Pancreas (tissue), 10 donors: Measurements from ENCODE around the gene INPP4B. TPM values are rescaled to one million over a fixed set of nuclear protein-coding genes. Genes with fewer than 3 reads are reported as not detected.

ENCODE experiments used
- ATAC-seq, 4 donors: fragments of 200-7000 bp; cut with Tn5 transposase; one replicate each; pipeline versions ENCODE4 v1.8.0 to v1.9.1; 2020; ENCODE audit warnings: mild to moderate bottlenecking in 4 of 4, moderate library complexity in 4 of 4
- DNase-seq, 6 donors: peaks; one replicate each; pipeline ENCODE4 v3.0.0-alpha.2; 2020
- FAIRE-seq: peaks from 2 replicates; lab custom pipeline; 2012; peaks lifted over from hg19 to GRCh38; lab: Jason Lieb, UNC
- H3K27ac ChIP-seq, 4 donors: fragments of 200-600 bp; sonication (generic); 1 replicate in 3 of 4; 2 replicates in 1 of 4; pipeline versions ENCODE4 v1.5.0 to v1.8.0; 2020
- H3K27me3 ChIP-seq, 4 donors: fragments of 200-600 bp; one replicate each; pipeline ENCODE4 v1.8.0; 2021
- H3K36me3 ChIP-seq, 3 donors: fragments of 200-600 bp; sonication (generic) in 1 of 3; one replicate each; pipeline versions ENCODE4 v1.5.0 to v1.8.0; 2020 to 2021
- H3K4me1 ChIP-seq, 3 donors: fragments of 200-600 bp; one replicate each; pipeline ENCODE4 v1.8.0; 2021
- H3K4me3 ChIP-seq, 4 donors: fragments of 200-600 bp; sonication (generic) in 2 of 4; one replicate each; pipeline versions ENCODE4 v1.5.0 to v1.8.0; 2020 to 2021
- H3K9me3 ChIP-seq, 4 donors: fragments of 200-600 bp; one replicate each; pipeline ENCODE4 v1.8.0; 2021
- CTCF ChIP-seq, 4 donors: fragments of 200-600 bp; sonication (generic) in 3 of 4; IDR thresholded peaks; one replicate each; pipeline versions ENCODE4 v1.5.0 to v1.8.0; 2021; ENCODE audit warnings: antibody characterized with exemption in 4 of 4
- WGBS, 2 donors: extraction: QIAGEN DNeasy Blood & Tissue Kit; methylation state at CpG; one replicate each; pipeline ENCODE4 v1.1.7; 2013; 5-methylcytosine and 5-hydroxymethylcytosine counted together
- intact Hi-C, 3 donors: fragments of 100-400 bp; cut with DNase I; formaldehyde crosslinking; loops; one replicate each; pipeline versions ENCODE4 v1.11.1 to v1.14.2; 2022
- polyA plus RNA-seq, 2 donors: library from polyadenylated mRNA; stranded (reverse); fragments of 200-250 nt; gene quantifications; one replicate each; pipeline ENCODE4 v1.2.3, GENCODE V29; 2013
- total RNA-seq, 6 donors: library from RNA; stranded (reverse); fragmentation: NEBNext Ultra II Directional in 4 of 6; extraction: Animal tissue kit (Norgen Biotek cat#: 25700) in 4 of 6; gene quantifications; one replicate each; pipeline versions ENCODE4 v1.2.1 to v1.2.4, GENCODE V29; 2021 to 2023
- donor health status: healthy with polysubstance abuse.
- donor health status: DM: no; HTN: no; CAD: no; lungs with moderate emphysema.
- donor health status: DM: no; HTN: no; CAD: no.
- donor health status: control.
- donor health status: control.
- donor health status: Bipolar disorder and iron deficiency.
- donor health status: DM: yes; HTN: yes; CAD: no.
- donor health status: DM: no; HTN: no; CAD: no.
- donor health status: DM: no; HTN: no; CAD: no.
- donor health status: DM: yes; HTN: yes; CAD: no.

Gene INPP4B
- total and polyA plus RNA-seq, 8 donors, result 1.2 to 12.9 (median 5.5) TPM

DNA sequence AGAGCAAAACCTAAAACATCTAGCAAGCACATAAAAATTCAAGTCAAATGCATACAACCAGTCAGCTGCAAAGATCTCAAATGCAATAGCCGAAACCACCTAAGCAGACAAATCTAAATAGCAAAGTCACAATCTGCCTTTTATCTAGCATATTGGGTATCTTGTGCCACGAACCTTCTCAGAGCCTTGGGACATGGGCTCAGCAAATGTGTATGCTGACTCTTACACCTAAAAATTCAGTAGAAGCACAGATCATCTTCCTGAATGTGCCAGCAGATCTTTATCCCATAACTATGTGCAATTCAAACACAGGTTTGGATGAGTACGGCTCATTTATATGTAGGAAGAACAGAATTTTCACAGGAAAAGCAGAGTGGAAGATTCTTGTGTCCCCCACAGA, 492.1 kb downstream of the INPP4B start:
- TF ChIP-seq CTCF (IDR thresholded peaks at IDR 0.05), result no peak
- Histone ChIP-seq H3K36me3 (no peaks in the 10 kb centered on the region), H3K4me1 (peaks cover 7 to 23% (median 10%) of the 10 kb centered on the region in 3 donors), H3K27ac (no peak overlapping the region), H3K4me3 (no peak overlapping the region), H3K27me3 (no peaks in the 10 kb centered on the region), H3K9me3 (no peaks in the 10 kb centered on the region)
- ATAC-seq (no peak), DNase-seq (no peak), FAIRE-seq (no peak)
- WGBS, 2 donors, result 88 to 89% methylated on average over 3 of the region's 3 CpGs
- intact Hi-C loops, result loop anchor here in 2 of 3 donors (10.0 kb wide), 2 partner anchors 351 to 371 kb away; no protein-coding TSS in a partner anchor

DNA sequence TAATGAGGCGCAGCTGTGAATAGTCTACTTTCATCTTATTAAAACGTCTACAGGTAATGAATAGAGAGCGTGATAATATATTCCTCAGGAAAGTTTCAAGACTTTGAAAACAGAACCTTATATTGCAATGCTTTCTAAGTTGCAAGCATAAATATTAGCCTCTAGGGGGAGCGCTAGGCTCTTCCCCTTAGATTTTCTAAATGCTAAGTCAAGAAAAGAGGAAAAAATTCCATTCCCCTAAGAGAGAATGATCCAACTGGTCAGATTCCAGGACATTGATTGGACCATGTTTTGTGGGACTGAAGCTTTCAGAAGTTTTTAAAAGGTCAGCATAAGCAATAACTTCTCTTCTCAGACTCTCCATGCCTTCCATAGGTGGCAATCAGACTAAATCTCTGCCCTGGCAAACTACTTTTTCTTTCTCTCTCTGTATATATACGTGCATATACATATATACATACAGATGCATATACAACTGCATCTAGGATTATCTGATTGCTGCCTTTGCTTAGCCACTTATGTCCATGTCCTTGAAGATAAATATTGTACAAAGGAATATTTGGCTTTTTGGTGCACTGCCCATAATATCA, 492.9 kb downstream of the INPP4B start:
- ATAC-seq, result peak; percentile 42 to 86 (median 78)
- FAIRE-seq, result peak; percentile 84
- no peak for DNase-seq
- Histone ChIP-seq H3K36me3 (no peaks in the 10 kb centered on the region), H3K9me3 (no peaks in the 10 kb centered on the region), H3K4me1 (peaks cover 7 to 27% (median 17%) of the 10 kb centered on the region in 3 donors), H3K27me3 (no peaks in the 10 kb centered on the region), H3K27ac (no peak overlapping the region), H3K4me3 (no peak overlapping the region)
- intact Hi-C loops, result loop anchor here in 2 of 3 donors (10.0 kb wide), 2 partner anchors 352 to 372 kb away; no protein-coding TSS in a partner anchor
- peak; percentile 63 to 83 (median 78) for TF ChIP-seq CTCF (IDR thresholded peaks at IDR 0.05)
- WGBS, 2 donors, result 21 to 22% methylated on average over 5 of the region's 5 CpGs

DNA sequence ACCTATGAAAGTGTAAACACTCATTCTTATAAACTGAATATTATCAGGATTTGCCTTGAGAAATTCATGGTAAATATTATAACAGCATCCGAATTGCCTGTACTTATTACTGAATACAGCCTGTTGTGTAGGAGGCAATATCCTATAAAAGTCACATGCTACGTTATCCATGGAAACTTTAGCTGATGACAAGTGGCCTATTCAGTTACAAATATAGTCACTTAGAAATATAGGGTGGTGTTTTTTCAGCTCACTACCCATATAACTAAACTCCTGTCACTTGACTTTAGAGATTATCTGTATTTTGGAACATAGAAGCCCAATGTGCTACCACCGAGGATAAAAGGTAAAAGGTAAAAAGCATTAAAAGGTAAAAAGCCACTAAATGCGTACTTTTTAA, 493.4 kb downstream of the INPP4B start:
- no peak for FAIRE-seq
- DNase-seq, result no peak
- Histone ChIP-seq H3K27me3 (no peaks in the 10 kb centered on the region), H3K36me3 (no peaks in the 10 kb centered on the region), H3K4me1 (peaks cover 7 to 27% (median 17%) of the 10 kb centered on the region in 3 donors), H3K27ac (no peak overlapping the region), H3K9me3 (no peaks in the 10 kb centered on the region), H3K4me3 (no peak overlapping the region)
- intact Hi-C loops, result loop anchor here in 2 of 3 donors (10.0 kb wide), 2 partner anchors 352 to 372 kb away; no protein-coding TSS in a partner anchor
- no peak for ATAC-seq
- 65 to 71% methylated on average over 4 of the region's 4 CpGs for WGBS, 2 donors
- TF ChIP-seq CTCF (IDR thresholded peaks at IDR 0.05), result no peak

GRCh38 chr4:142351958-142352357, 494.1 kb downstream of the INPP4B start:
- no peaks in the 10 kb centered on the region for H3K36me3 ChIP-seq
- intact Hi-C loops, result loop anchor here in 2 of 3 donors (10.0 kb wide), 2 partner anchors 353 to 373 kb away; no protein-coding TSS in a partner anchor
- TF ChIP-seq CTCF (IDR thresholded peaks at IDR 0.05), result no peak
- DNase-seq (no peak), ATAC-seq (no peak), FAIRE-seq (no peak)
- H3K4me1 ChIP-seq, result peaks cover 7 to 34% (median 20%) of the 10 kb centered on the region in 3 donors
- 81 to 88% methylated on average over 4 of the region's 4 CpGs for WGBS, 2 donors
- H3K9me3 ChIP-seq, result no peaks in the 10 kb centered on the region
- H3K27ac ChIP-seq, result no peak overlapping the region
- no peaks in the 10 kb centered on the region for H3K27me3 ChIP-seq
- no peak overlapping the region for H3K4me3 ChIP-seq

DNA sequence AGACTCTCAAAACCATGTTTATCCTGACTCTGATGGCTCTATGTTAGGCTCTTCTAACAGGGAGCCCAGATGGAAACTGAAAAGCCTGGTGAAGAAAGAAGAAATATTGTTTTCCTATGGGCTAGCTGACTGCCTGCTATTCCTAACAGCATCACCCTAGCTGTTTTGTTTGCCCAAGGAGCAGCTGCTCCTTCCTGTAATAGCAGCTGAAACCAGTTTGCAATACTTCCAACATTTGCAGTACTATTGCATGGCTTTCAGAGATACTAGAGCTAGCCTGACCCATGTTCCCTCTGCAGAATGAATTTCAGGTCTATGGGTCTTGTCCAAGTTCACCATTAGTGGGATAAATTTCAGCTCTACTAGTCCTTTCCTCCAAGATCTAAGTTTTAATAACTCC, 495.2 kb downstream of the INPP4B start:
- H3K27ac ChIP-seq, result peak overlapping the region in 1 of 4 donors; percentile 23
- ATAC-seq (peak in 3 of 4 donors; percentile 31 to 70 (median 59)), FAIRE-seq (no peak), DNase-seq (no peak)
- H3K4me3 ChIP-seq, result no peak overlapping the region
- no peak for TF ChIP-seq CTCF (IDR thresholded peaks at IDR 0.05)
- intact Hi-C loops, result loop anchor here in 2 of 3 donors (10.0 kb wide), 2 partner anchors 354 to 374 kb away; no protein-coding TSS in a partner anchor
- no peaks in the 10 kb centered on the region for H3K36me3 ChIP-seq
- H3K4me1 ChIP-seq, result peaks cover 7 to 32% (median 20%) of the 10 kb centered on the region in 3 donors
- no peaks in the 10 kb centered on the region for H3K9me3 ChIP-seq
- H3K27me3 ChIP-seq, result no peaks in the 10 kb centered on the region
